ENCODE measurements around the gene CUL7.

DNA sequence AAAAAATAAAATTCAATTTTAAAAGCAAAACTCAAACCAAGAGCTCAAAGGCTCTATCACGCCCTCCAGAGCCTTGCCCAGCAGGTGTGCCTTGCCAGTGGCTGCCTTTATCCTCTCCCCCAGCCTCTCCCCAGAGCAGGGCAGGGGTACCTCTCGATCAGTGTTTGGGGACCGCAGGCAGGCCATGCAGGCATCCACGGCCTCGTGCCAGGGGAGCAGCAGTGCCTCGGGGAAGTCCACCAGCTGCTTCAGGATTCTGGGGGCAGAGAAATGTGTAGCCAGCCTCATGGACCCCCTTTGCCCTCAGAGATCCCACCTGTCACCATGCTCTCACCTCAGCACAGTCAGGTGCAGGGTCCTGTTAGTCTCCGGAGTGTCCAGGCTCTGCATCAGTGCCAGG, 5.7 kb downstream of the CUL7 start:
- TF ChIP-seq, protein P1, sequence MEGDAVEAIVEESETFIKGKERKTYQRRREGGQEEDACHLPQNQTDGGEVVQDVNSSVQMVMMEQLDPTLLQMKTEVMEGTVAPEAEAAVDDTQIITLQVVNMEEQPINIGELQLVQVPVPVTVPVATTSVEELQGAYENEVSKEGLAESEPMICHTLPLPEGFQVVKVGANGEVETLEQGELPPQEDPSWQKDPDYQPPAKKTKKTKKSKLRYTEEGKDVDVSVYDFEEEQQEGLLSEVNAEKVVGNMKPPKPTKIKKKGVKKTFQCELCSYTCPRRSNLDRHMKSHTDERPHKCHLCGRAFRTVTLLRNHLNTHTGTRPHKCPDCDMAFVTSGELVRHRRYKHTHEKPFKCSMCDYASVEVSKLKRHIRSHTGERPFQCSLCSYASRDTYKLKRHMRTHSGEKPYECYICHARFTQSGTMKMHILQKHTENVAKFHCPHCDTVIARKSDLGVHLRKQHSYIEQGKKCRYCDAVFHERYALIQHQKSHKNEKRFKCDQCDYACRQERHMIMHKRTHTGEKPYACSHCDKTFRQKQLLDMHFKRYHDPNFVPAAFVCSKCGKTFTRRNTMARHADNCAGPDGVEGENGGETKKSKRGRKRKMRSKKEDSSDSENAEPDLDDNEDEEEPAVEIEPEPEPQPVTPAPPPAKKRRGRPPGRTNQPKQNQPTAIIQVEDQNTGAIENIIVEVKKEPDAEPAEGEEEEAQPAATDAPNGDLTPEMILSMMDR (IDR thresholded peaks at IDR 0.05 in 2 of 3, conservative IDR thresholded peaks at IDR 0.05 in 1 of 3; ENCODE audit: borderline replicate concordance in 1 of 3, insufficient read depth in 1 of 3, low read depth in 2 of 3, low read length in 2 of 3): no peak
- no peak for TF ChIP-seq EZH2 (IDR thresholded peaks at IDR 0.05)
- TF ChIP-seq RAD21 (IDR thresholded peaks at IDR 0.05; ENCODE audit: low read depth): no peak
- no peak for TF ChIP-seq POLR2A (IDR thresholded peaks at IDR 0.05; ENCODE audit: borderline replicate concordance, extremely low read depth, insufficient read depth, insufficient read length)

All from HCT116 (cell line).